CD8-positive, alpha-beta memory T cell (primary cell): Measurements from ENCODE around the gene UQCR11. TPM values are rescaled to one million over a fixed set of nuclear protein-coding genes. Genes with fewer than 3 reads are reported as not detected.

Experiments used
- CTCF ChIA-PET: fragments of 350-600 bp; sonication (Branson Sonifier 250); formaldehyde crosslinking; loops from one replicate; lab custom pipeline; 2021; ENCODE audit warnings: antibody characterized with exemption; lab: Charles Lee
- POLR2A ChIA-PET: fragments of 350-600 bp; sonication (Branson Sonifier 250); formaldehyde crosslinking; loops from one replicate; lab custom pipeline; 2021; ENCODE audit warnings: antibody characterized with exemption; lab: Charles Lee
- DNase-seq, 5 donors: peaks; one replicate each; pipeline versions ENCODE4 v3.0.0 to v3.0.0-alpha.2; 2020 to 2022; ENCODE audit warnings: mixed read lengths in 1 of 5
- H3K27ac ChIP-seq: one replicate; pipeline ENCODE4 v1.7.0; 2013; ENCODE audit warnings: low read depth, mild to moderate bottlenecking, low read length, moderate library complexity
- H3K27me3 ChIP-seq: 2 replicates; pipeline ENCODE4 v1.7.0; 2013; ENCODE audit warnings: low read length, mild to moderate bottlenecking; ENCODE audit not compliant: insufficient read depth, poor library complexity, severe bottlenecking
- H3K36me3 ChIP-seq: 2 replicates; pipeline ENCODE4 v1.7.0; 2013; ENCODE audit warnings: mild to moderate bottlenecking, low read length, moderate library complexity; ENCODE audit not compliant: insufficient read depth
- H3K4me1 ChIP-seq: 2 replicates; pipeline ENCODE4 v1.7.0; 2013; ENCODE audit warnings: mild to moderate bottlenecking, low read length, moderate library complexity; ENCODE audit not compliant: insufficient read depth
- H3K4me3 ChIP-seq: 2 replicates; pipeline ENCODE4 v1.7.0; 2013; ENCODE audit warnings: mild to moderate bottlenecking, low read length
- H3K9me3 ChIP-seq: 2 replicates; pipeline ENCODE4 v1.7.0; 2013; ENCODE audit warnings: mild to moderate bottlenecking, low read length
- H3K27ac Mint-ChIP-seq, 8 donors: one replicate each; pipeline ENCODE4 v1.8.0; 2020 to 2021; ENCODE audit warnings: mixed read lengths in 8 of 8, mild to moderate bottlenecking in 6 of 8, inconsistent platforms in 3 of 8, moderate library complexity in 3 of 8
- H3K27me3 Mint-ChIP-seq, 2 donors: one replicate each; pipeline ENCODE4 v1.8.0; 2020 to 2021; ENCODE audit warnings: mixed read lengths in 2 of 2, mild to moderate bottlenecking in 1 of 2, moderate library complexity in 1 of 2
- H3K36me3 Mint-ChIP-seq, 3 donors: one replicate each; pipeline ENCODE4 v1.8.0; 2020 to 2021; ENCODE audit warnings: mixed read lengths in 3 of 3, inconsistent platforms in 1 of 3, mild to moderate bottlenecking in 1 of 3
- H3K4me1 Mint-ChIP-seq, 3 donors: one replicate each; pipeline ENCODE4 v1.8.0; 2020 to 2021; ENCODE audit warnings: mixed read lengths in 3 of 3, inconsistent platforms in 1 of 3, mild to moderate bottlenecking in 1 of 3
- H3K4me3 Mint-ChIP-seq, 7 donors: one replicate each; pipeline ENCODE4 v1.8.0; 2020 to 2021; ENCODE audit warnings: mixed read lengths in 7 of 7, mild to moderate bottlenecking in 6 of 7, moderate library complexity in 4 of 7, inconsistent platforms in 2 of 7
- H3K9me3 Mint-ChIP-seq, 5 donors: one replicate each; pipeline ENCODE4 v1.8.0; 2020 to 2022; ENCODE audit warnings: mixed read lengths in 5 of 5, mild to moderate bottlenecking in 3 of 5, moderate library complexity in 2 of 5, inconsistent platforms in 1 of 5
- polyA plus RNA-seq: library from polyadenylated mRNA; unstranded; fragments of 300-500 nt; fragmentation: Illumina TruSeq; gene quantifications from one replicate; pipeline ENCODE4 v1.2.3, GENCODE V29; 2021
- total RNA-seq, 2 experiments: library from RNA; stranded (reverse); gene quantifications; one replicate each; pipeline ENCODE4 v1.2.3, GENCODE V29; 2021

UQCR11 gene
- total and polyA plus RNA-seq, 3 experiments from 2014 or later, result 239 to 613 (median 266) TPM

- H3K27ac ChIP-seq, result no peak overlapping the region
- peaks cover 5 to 19% (median 8%) of the 10 kb centered on the region in 3 donors for H3K4me1 Mint-ChIP-seq
- H3K4me3 ChIP-seq, result no peak overlapping the region
- no peaks in the 10 kb centered on the region for H3K9me3 Mint-ChIP-seq
- no peaks in the 10 kb centered on the region for H3K9me3 ChIP-seq
- H3K36me3 Mint-ChIP-seq, result peaks cover 0 to 59% (median 7%) of the 10 kb centered on the region in 3 donors
- ChIA-PET POLR2A (no interaction called here), CTCF (no interaction called here)
- no peaks in the 10 kb centered on the region for H3K36me3 ChIP-seq
- H3K4me1 ChIP-seq, result no peaks in the 10 kb centered on the region
- no peaks in the 10 kb centered on the region for H3K27me3 Mint-ChIP-seq
- no peaks in the 10 kb centered on the region for H3K27me3 ChIP-seq
- no peak overlapping the region for H3K4me3 Mint-ChIP-seq
- H3K27ac Mint-ChIP-seq, result no peak overlapping the region
- DNase-seq, result no peak
These were observed 13.8 kb upstream of the UQCR11 start for GRCh38 chr19:1619094-1619439.

- Mint-ChIP-seq H3K27me3 (no peaks in the 10 kb centered on the region), H3K9me3 (no peaks in the 10 kb centered on the region), H3K36me3 (peaks cover 0 to 66% (median 7%) of the 10 kb centered on the region in 3 donors), H3K27ac (peak overlapping the region in 5 of 8 donors; percentile 18 to 80 (median 73)), H3K4me1 (peaks cover 5 to 19% (median 8%) of the 10 kb centered on the region in 3 donors), H3K4me3 (no peak overlapping the region)
- Histone ChIP-seq H3K36me3 (no peaks in the 10 kb centered on the region), H3K4me3 (no peak overlapping the region), H3K9me3 (no peaks in the 10 kb centered on the region), H3K27ac (no peak overlapping the region), H3K4me1 (no peaks in the 10 kb centered on the region), H3K27me3 (no peaks in the 10 kb centered on the region)
- POLR2A ChIA-PET, result no interaction called here
- CTCF ChIA-PET, result interaction anchor here (1.2 kb wide), 1 partner anchor 10 kb away, joined by 3 read pairs; no protein-coding TSS in a partner anchor
- DNase-seq, result no peak
These were observed 13.2 kb upstream of the UQCR11 start for GRCh38 chr19:1618157-1619093.

GRCh38 chr19:1616875-1617274 lies 11.6 kb upstream of the UQCR11 start:
- ChIA-PET CTCF (interaction anchor here (1.2 kb wide), 1 partner anchor 9 kb away, joined by 3 read pairs; no protein-coding TSS in a partner anchor), POLR2A (no interaction called here)
- Histone ChIP-seq H3K9me3 (no peaks in the 10 kb centered on the region), H3K4me3 (no peak overlapping the region), H3K27ac (no peak overlapping the region), H3K27me3 (no peaks in the 10 kb centered on the region), H3K36me3 (peaks cover 9% of the 10 kb centered on the region), H3K4me1 (no peaks in the 10 kb centered on the region)
- no peak for DNase-seq
- Mint-ChIP-seq H3K4me1 (peaks cover 5 to 19% (median 8%) of the 10 kb centered on the region in 3 donors), H3K4me3 (no peak overlapping the region), H3K27me3 (no peaks in the 10 kb centered on the region), H3K27ac (peak overlapping the region in 6 of 8 donors; percentile 22 to 96 (median 52)), H3K9me3 (no peaks in the 10 kb centered on the region), H3K36me3 (peaks cover 0 to 71% (median 3%) of the 10 kb centered on the region in 3 donors)

GRCh38 chr19:1616396-1616795 lies 11.1 kb upstream of the UQCR11 start:
- Histone ChIP-seq H3K36me3 (peaks cover 9% of the 10 kb centered on the region), H3K27ac (no peak overlapping the region), H3K9me3 (no peaks in the 10 kb centered on the region), H3K27me3 (no peaks in the 10 kb centered on the region), H3K4me1 (no peaks in the 10 kb centered on the region), H3K4me3 (no peak overlapping the region)
- ChIA-PET POLR2A (no interaction called here), CTCF (no interaction called here)
- Mint-ChIP-seq H3K27me3 (no peaks in the 10 kb centered on the region), H3K36me3 (peaks cover 0 to 72% (median 3%) of the 10 kb centered on the region in 3 donors), H3K27ac (peak overlapping the region in 5 of 8 donors; percentile 22 to 96 (median 42)), H3K9me3 (no peaks in the 10 kb centered on the region), H3K4me1 (peaks cover 5 to 19% (median 9%) of the 10 kb centered on the region in 3 donors), H3K4me3 (no peak overlapping the region)
- DNase-seq, result no peak

- H3K36me3 ChIP-seq, result peaks cover 9% of the 10 kb centered on the region
- no peak for DNase-seq
- H3K27ac ChIP-seq, result no peak overlapping the region
- H3K36me3 Mint-ChIP-seq, result peaks cover 0 to 72% (median 3%) of the 10 kb centered on the region in 3 donors
- no peaks in the 10 kb centered on the region for H3K27me3 ChIP-seq
- CTCF ChIA-PET, result no interaction called here
- POLR2A ChIA-PET, result no interaction called here
- peaks cover 4% of the 10 kb centered on the region for H3K4me1 ChIP-seq
- H3K9me3 Mint-ChIP-seq, result no peaks in the 10 kb centered on the region
- no peak overlapping the region for H3K27ac Mint-ChIP-seq
- H3K4me3 ChIP-seq, result no peak overlapping the region
- no peaks in the 10 kb centered on the region for H3K27me3 Mint-ChIP-seq
- no peak overlapping the region for H3K4me3 Mint-ChIP-seq
- H3K9me3 ChIP-seq, result no peaks in the 10 kb centered on the region
- H3K4me1 Mint-ChIP-seq, result peaks cover 7 to 30% (median 16%) of the 10 kb centered on the region in 3 donors
These were observed 10.0 kb upstream of the UQCR11 start for GRCh38 chr19:1615156-1615765.

- ChIA-PET CTCF (no interaction called here), POLR2A (interaction anchor here (0.6 kb wide), 1 partner anchor 219 kb away, joined by 10 read pairs; no protein-coding TSS in a partner anchor)
- H3K4me3 Mint-ChIP-seq, result no peak overlapping the region
- H3K9me3 Mint-ChIP-seq, result no peaks in the 10 kb centered on the region
- no peak overlapping the region for H3K27ac ChIP-seq
- H3K4me1 ChIP-seq, result peaks cover 16% of the 10 kb centered on the region
- no peak overlapping the region for H3K4me3 ChIP-seq
- H3K4me1 Mint-ChIP-seq, result peaks cover 16 to 41% (median 26%) of the 10 kb centered on the region in 3 donors
- no peaks in the 10 kb centered on the region for H3K9me3 ChIP-seq
- H3K27me3 ChIP-seq, result no peaks in the 10 kb centered on the region
- H3K36me3 Mint-ChIP-seq, result peaks cover 0 to 66% (median 3%) of the 10 kb centered on the region in 3 donors
- peak overlapping the region in 2 of 8 donors; percentile 26 to 29 for H3K27ac Mint-ChIP-seq
- no peak for DNase-seq
- H3K27me3 Mint-ChIP-seq, result no peaks in the 10 kb centered on the region
- peaks cover 9% of the 10 kb centered on the region for H3K36me3 ChIP-seq
These were observed 8.7 kb upstream of the UQCR11 start for GRCh38 chr19:1613808-1614570.

- H3K9me3 ChIP-seq, result no peaks in the 10 kb centered on the region
- ChIA-PET CTCF (no interaction called here), POLR2A (no interaction called here)
- peaks cover 0 to 59% (median 3%) of the 10 kb centered on the region in 3 donors for H3K36me3 Mint-ChIP-seq
- H3K27me3 Mint-ChIP-seq, result no peaks in the 10 kb centered on the region
- no peak overlapping the region for H3K27ac ChIP-seq
- no peaks in the 10 kb centered on the region for H3K27me3 ChIP-seq
- no peak overlapping the region for H3K4me3 Mint-ChIP-seq
- no peak for DNase-seq
- peaks cover 25% of the 10 kb centered on the region for H3K4me1 ChIP-seq
- H3K27ac Mint-ChIP-seq, result no peak overlapping the region
- peaks cover 9% of the 10 kb centered on the region for H3K36me3 ChIP-seq
- H3K4me1 Mint-ChIP-seq, result peaks cover 23 to 44% (median 34%) of the 10 kb centered on the region in 3 donors
- no peaks in the 10 kb centered on the region for H3K9me3 Mint-ChIP-seq
- H3K4me3 ChIP-seq, result no peak overlapping the region
These were observed 7.9 kb upstream of the UQCR11 start for GRCh38 chr19:1613146-1613545.
